Smooth muscle cell (in vitro differentiated cells): ENCODE measurements around the gene CD200. TPM values are rescaled to one million over a fixed set of nuclear protein-coding genes. Genes with fewer than 3 reads are reported as not detected.

Source experiments
- DNase-seq: peaks from one replicate; lab custom pipeline; 2025; ENCODE audit not compliant: unreplicated experiment; lab: John Stamatoyannopoulos, UW
- H2AFZ ChIP-seq: fragments of 200-600 bp; sonication (generic); 2 replicates; pipeline ENCODE4 v1.6.0; 2016; ENCODE audit warnings: antibody characterized with exemption, low read depth, mild to moderate bottlenecking
- H3F3A ChIP-seq: fragments of 200-600 bp; sonication (generic); 2 replicates; pipeline ENCODE4 v1.6.0; 2017; ENCODE audit warnings: antibody characterized with exemption, low read depth
- H3K27ac ChIP-seq: fragments of 200-600 bp; sonication (generic); 2 replicates; pipeline ENCODE4 v1.5.1; 2016; ENCODE audit warnings: low read depth, mild to moderate bottlenecking
- H3K27me3 ChIP-seq: fragments of 200-600 bp; sonication (generic); 2 replicates; pipeline ENCODE4 v1.6.1; 2016; ENCODE audit warnings: low read depth, mild to moderate bottlenecking
- H3K36me3 ChIP-seq: fragments of 200-600 bp; sonication (generic); 2 replicates; pipeline ENCODE4 v1.5.1; 2016; ENCODE audit warnings: low read depth
- H3K4me1 ChIP-seq: fragments of 200-600 bp; sonication (generic); 2 replicates; pipeline ENCODE4 v1.5.1; 2016; ENCODE audit warnings: low read depth
- H3K4me2 ChIP-seq: fragments of 200-600 bp; sonication (generic); 2 replicates; pipeline ENCODE4 v1.6.0; 2016; ENCODE audit warnings: mild to moderate bottlenecking
- H3K4me3 ChIP-seq: fragments of 200-600 bp; sonication (generic); 2 replicates; pipeline ENCODE4 v1.5.1; 2016; ENCODE audit warnings: mild to moderate bottlenecking
- H3K79me2 ChIP-seq: fragments of 200-600 bp; sonication (generic); 2 replicates; pipeline ENCODE4 v1.6.0; 2016; ENCODE audit warnings: low read depth, mild to moderate bottlenecking
- H3K9ac ChIP-seq: fragments of 200-600 bp; sonication (generic); 2 replicates; pipeline ENCODE4 v1.6.0; 2016; ENCODE audit warnings: low read depth
- H3K9me3 ChIP-seq: fragments of 200-600 bp; sonication (generic); replicated peaks from 2 replicates; pipeline ENCODE4 v1.5.1; 2016; ENCODE audit warnings: low read depth
- H4K20me1 ChIP-seq: fragments of 200-600 bp; sonication (generic); 2 replicates; pipeline ENCODE4 v1.6.0; 2016; ENCODE audit warnings: low read depth
- WGBS: methylation state at CpG from one replicate; pipeline ENCODE4 v1.1.7; 2016; ENCODE audit warnings: low lambda C conversion rate; 5-methylcytosine and 5-hydroxymethylcytosine counted together
- polyA plus RNA-seq: library from polyadenylated mRNA; unstranded; fragments of >200 nt; fragmentation: Nextera tagmentation; extraction: Ambion mirVana; gene quantifications from 2 replicates; pipeline ENCODE4 v1.2.1, GENCODE V29; 2016
- total RNA-seq: library from RNA; depleted of rRNA; stranded (reverse); fragments of >200 nt; gene quantifications from 2 replicates; pipeline ENCODE4 v1.2.3, GENCODE V29; 2014
- TF ChIP-seq, protein P1 (sequence below): fragments of 200-600 bp; sonication (generic); IDR thresholded peaks from 2 replicates; pipeline ENCODE4 v1.5.1; 2017; ENCODE audit warnings: borderline replicate concordance, mild to moderate bottlenecking, antibody characterized with exemption; ENCODE audit not compliant: insufficient read depth, poor library complexity, severe bottlenecking

Gene CD200
- total and polyA plus RNA-seq, 2 experiments from 2014 or later, result 10.0 to 12.4 TPM

DNA sequence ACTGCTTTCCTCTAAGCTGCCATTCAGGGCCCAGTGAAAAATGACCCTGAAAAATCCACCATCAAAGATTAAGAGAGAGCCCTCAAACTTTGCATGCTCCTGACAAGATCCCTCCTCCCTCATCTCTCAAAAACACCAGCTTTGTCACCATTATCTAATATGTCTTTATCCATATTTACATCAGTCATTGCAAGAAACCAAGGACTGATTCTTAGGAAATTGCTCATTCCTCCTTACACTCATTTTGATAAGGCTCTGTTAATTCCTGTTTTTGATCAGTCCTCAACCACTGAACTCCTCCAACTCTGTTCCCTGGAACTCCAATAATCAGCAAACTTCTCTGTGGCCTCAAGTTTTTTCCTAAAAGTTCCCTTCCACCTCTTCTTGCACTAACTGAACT is 51.8 kb downstream of the CD200 start:
- peaks cover 5% of the 10 kb centered on the region for H3F3A ChIP-seq
- H2AFZ ChIP-seq, result peak overlapping the region; percentile 31
- no peaks in the 10 kb centered on the region for H3K27me3 ChIP-seq
- H3K4me2 ChIP-seq, result no peak overlapping the region
- H3K9ac ChIP-seq, result no peak overlapping the region
- TF ChIP-seq, protein P1, sequence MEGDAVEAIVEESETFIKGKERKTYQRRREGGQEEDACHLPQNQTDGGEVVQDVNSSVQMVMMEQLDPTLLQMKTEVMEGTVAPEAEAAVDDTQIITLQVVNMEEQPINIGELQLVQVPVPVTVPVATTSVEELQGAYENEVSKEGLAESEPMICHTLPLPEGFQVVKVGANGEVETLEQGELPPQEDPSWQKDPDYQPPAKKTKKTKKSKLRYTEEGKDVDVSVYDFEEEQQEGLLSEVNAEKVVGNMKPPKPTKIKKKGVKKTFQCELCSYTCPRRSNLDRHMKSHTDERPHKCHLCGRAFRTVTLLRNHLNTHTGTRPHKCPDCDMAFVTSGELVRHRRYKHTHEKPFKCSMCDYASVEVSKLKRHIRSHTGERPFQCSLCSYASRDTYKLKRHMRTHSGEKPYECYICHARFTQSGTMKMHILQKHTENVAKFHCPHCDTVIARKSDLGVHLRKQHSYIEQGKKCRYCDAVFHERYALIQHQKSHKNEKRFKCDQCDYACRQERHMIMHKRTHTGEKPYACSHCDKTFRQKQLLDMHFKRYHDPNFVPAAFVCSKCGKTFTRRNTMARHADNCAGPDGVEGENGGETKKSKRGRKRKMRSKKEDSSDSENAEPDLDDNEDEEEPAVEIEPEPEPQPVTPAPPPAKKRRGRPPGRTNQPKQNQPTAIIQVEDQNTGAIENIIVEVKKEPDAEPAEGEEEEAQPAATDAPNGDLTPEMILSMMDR, result no peak
- no peaks in the 10 kb centered on the region for H3K9me3 ChIP-seq
- H3K4me1 ChIP-seq, result no peaks in the 10 kb centered on the region
- H3K36me3 ChIP-seq, result no peaks in the 10 kb centered on the region
- H3K79me2 ChIP-seq, result no peaks in the 10 kb centered on the region
- H3K4me3 ChIP-seq, result no peak overlapping the region
- no peak for DNase-seq
- no peak overlapping the region for H3K27ac ChIP-seq
- H4K20me1 ChIP-seq, result no peaks in the 10 kb centered on the region

DNA sequence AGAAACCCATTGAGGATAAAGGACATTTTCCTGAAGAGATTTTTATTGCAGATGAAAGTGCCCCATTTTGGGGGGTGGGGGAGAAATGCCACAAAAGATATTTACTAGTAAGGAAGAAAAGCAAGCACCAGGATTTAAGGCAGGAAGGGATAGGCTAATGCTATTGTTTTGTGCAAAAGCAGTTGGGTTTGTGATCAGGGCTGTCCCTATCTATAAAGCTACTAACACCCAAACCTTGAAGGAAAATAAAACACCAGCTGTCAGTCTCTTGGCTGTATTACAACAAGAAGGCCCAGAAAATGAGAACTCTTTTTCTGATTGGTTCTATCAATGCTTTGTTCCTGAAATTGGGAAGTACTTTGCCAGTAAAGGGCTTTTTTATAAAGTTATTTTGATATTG is 56.0 kb downstream of the CD200 start:
- TF ChIP-seq, protein P1, result no peak
- H3K9ac ChIP-seq, result no peak overlapping the region
- H2AFZ ChIP-seq, result no peak overlapping the region
- no peak overlapping the region for H3K27ac ChIP-seq
- no peaks in the 10 kb centered on the region for H3K36me3 ChIP-seq
- no peaks in the 10 kb centered on the region for H3K27me3 ChIP-seq
- H4K20me1 ChIP-seq, result no peaks in the 10 kb centered on the region
- no peaks in the 10 kb centered on the region for H3K79me2 ChIP-seq
- no peak overlapping the region for H3K4me2 ChIP-seq
- H3K9me3 ChIP-seq, result no peaks in the 10 kb centered on the region
- DNase-seq, result no peak
- no peak overlapping the region for H3K4me3 ChIP-seq
- H3K4me1 ChIP-seq, result peaks cover 14% of the 10 kb centered on the region
- H3F3A ChIP-seq, result peaks cover 3% of the 10 kb centered on the region

DNA sequence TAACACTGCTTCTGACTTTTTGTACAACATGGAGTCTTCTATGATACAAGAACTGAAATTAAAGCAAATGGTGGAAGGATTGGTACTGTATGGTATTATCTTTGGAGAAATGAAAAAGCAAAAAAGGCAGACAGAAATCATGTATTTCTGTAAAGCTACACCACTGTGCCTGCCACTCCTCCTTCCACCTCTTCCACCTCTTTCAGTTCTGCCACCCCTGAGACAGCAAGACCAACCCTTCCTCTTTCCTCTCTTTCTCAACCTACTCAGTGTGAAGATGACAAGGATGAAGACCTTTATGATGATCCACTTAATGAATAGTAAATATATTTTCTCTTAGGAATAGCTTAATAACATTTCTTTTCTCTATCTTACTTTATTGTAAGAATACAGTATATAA is 57.0 kb downstream of the CD200 start:
- Histone ChIP-seq H3K9me3 (no peaks in the 10 kb centered on the region), H3K27ac (peak overlapping the region; percentile 94), H3F3A (peaks cover 3% of the 10 kb centered on the region), H3K4me1 (peaks cover 14% of the 10 kb centered on the region), H3K4me3 (no peak overlapping the region), H4K20me1 (no peaks in the 10 kb centered on the region), H3K9ac (no peak overlapping the region), H3K36me3 (no peaks in the 10 kb centered on the region), H2AFZ (no peak overlapping the region), H3K79me2 (no peaks in the 10 kb centered on the region), H3K27me3 (no peaks in the 10 kb centered on the region), H3K4me2 (no peak overlapping the region)
- TF ChIP-seq, protein P1, result no peak
- no peak for DNase-seq

DNA sequence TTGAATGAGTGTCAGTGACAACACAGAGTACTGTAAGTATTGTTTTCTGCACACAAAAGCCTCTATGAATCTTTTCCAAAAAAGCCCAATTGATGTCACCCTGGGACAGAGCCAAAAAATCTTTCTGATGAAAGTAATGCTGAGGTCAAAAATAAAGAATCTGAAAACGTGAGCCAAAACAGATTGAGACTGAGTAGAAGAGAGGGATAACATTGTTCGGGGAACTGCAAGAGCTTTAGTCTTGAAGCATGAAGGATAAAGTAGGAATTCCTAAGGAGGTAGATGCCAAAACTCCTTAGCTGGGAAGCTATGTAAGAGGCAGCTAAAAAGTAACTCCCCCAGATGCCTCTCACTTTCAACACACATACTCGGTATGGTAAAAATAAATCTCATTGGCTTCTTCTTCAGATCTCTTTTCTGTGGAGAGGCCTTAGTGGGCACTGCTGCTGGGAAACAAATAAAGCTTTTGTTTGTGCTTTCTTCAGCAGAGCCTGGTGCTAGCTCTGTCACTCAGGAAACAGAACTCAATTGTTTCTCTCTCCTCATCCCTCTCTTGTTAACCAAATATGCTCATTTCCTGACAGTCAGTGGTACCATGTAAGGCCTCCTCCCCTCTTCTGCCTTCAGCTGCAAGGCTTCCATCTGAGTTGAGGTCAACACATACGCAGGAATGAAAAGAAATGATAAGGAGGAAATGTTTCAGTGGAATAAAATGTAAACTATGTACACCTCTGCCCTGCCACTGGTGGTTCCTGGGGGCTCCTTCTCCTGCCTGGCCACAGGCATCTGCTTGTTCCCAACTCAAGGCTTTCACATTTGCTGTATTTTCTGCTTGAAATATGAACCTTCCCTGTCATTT is 58.1 kb downstream of the CD200 start:
- H3K36me3 ChIP-seq, result no peaks in the 10 kb centered on the region
- H3K27ac ChIP-seq, result peak overlapping the region; percentile 94
- H3K9ac ChIP-seq, result peak overlapping the region; percentile 53
- H3K79me2 ChIP-seq, result no peaks in the 10 kb centered on the region
- DNase-seq, result no peak
- H3K27me3 ChIP-seq, result no peaks in the 10 kb centered on the region
- peaks cover 14% of the 10 kb centered on the region for H3K4me1 ChIP-seq
- peaks cover 3% of the 10 kb centered on the region for H3F3A ChIP-seq
- 8% methylated on average over 4 of the region's 4 CpGs for WGBS
- peak overlapping the region; percentile 83 for H2AFZ ChIP-seq
- TF ChIP-seq, protein P1, result no peak
- no peaks in the 10 kb centered on the region for H3K9me3 ChIP-seq
- H4K20me1 ChIP-seq, result no peaks in the 10 kb centered on the region
- H3K4me3 ChIP-seq, result no peak overlapping the region
- H3K4me2 ChIP-seq, result peak overlapping the region; percentile 72
